HepG2 (cell line): ENCODE data around the gene TUBA4B. TPM values are rescaled to one million over a fixed set of nuclear protein-coding genes. Genes with fewer than 3 reads are reported as not detected.

Experiments used
- NCOA2 ChIP-seq: sonication (generic); formaldehyde crosslinking; IDR thresholded peaks from 2 replicates; pipeline ENCODE4 v1.8.0; 2022; ENCODE audit warnings: inconsistent platforms
- TEF ChIP-seq: sonication (generic); formaldehyde crosslinking; IDR thresholded peaks from 2 replicates; pipeline ENCODE4 v1.5.0; 2020; ENCODE audit warnings: missing genetic modification reagents
- ZBTB40 ChIP-seq, 2 experiments: fragments of 450-650 bp in 1 of 2; sonication (generic) in 1 of 2; formaldehyde crosslinking in 1 of 2; IDR thresholded peaks; 2 replicates each; pipeline versions ENCODE4 v1.6.1 to v1.8.0; 2016 to 2022; ENCODE audit warnings: antibody characterized with exemption in 1 of 2, mild to moderate bottlenecking in 1 of 2, missing genetic modification reagents in 1 of 2
- ZNF703 ChIP-seq: sonication (generic); formaldehyde crosslinking; IDR thresholded peaks from 2 replicates; pipeline ENCODE4 v1.5.1; 2020; ENCODE audit warnings: missing genetic modification reagents, mild to moderate bottlenecking, moderate library complexity, borderline replicate concordance
- polyA plus RNA-seq, 8 experiments: library from polyadenylated mRNA; depleted of rRNA in 3 of 8; stranded (reverse) in 7 of 8; unstranded in 1 of 8; fragments of >200 nt; fragmentation: Illumina TruSeq in 4 of 8; extraction: Trizol in 4 of 8; gene quantifications; 2 replicates each; pipeline versions ENCODE4 v1.2.1 to v1.2.3, GENCODE V29; 2011 to 2016; ENCODE audit warnings: low read depth in 4 of 8, missing spikeins in 1 of 8, mixed read lengths in 1 of 8; ENCODE audit not compliant: insufficient read depth in 1 of 8
- total RNA-seq, 5 experiments: library from RNA; depleted of rRNA; stranded (reverse); fragments of >200 nt; fragmentation: Illumina TruSeq; extraction: Trizol; gene quantifications; 2 replicates each; pipeline ENCODE4 v1.2.3, GENCODE V29; 2016; ENCODE audit warnings: low read depth in 1 of 5
- TF ChIP-seq, protein P1 (sequence below): sonication (generic); formaldehyde crosslinking; IDR thresholded peaks from 2 replicates; pipeline ENCODE4 v1.4.0; 2020; ENCODE audit warnings: mild to moderate bottlenecking, missing genetic modification reagents
- TF ChIP-seq, protein P2 (sequence below): sonication (generic); formaldehyde crosslinking; IDR thresholded peaks from 2 replicates; pipeline ENCODE4 v1.4.0; 2020; ENCODE audit warnings: missing genetic modification reagents

Gene TUBA4B
- total and polyA plus RNA-seq, 2 of the 13 experiments (the other 11 are each of a cell fraction or from before 2014, with no cell fraction given), result 0.18 to 0.22 TPM

DNA sequence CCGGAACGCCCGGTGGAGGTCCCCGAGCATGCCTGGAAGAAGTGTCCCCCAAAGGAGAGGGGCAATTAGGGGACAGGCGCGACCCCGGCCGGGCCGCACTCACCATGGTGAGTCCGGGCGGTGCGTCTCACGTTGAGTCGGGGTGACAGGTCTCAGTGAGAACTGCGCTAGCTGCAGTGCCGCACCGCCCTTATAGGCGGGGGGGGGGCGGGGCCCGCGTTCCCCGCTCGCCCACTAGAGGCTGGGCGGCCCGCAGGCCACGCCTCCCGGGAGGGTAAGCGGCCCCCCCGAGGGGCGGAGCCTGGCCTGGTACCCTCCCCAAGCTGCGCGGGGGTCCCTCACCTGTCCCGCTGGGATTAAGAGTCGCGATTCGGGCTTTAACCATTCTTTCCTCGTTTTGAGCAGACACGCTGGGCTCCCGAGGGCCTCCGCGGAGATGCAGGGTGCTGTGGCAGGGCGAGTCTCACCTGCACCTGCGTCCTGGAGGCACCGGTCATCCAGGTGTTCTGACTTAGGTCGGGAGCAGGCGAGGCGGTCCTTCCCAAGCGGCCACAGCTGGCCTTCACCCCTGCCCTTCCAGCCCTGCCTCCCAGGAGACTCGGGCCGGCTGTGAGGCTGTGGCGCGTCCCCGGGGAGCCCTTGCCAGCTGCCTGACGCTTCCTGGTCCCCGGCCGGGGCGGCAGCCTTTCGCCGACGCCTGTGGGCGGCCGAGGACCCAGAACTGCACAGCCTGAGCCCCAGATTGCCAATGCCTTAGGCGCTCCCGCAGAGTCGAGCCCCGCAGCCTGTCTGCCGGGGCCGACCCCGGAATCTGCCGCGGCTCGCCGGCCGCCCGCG lies 928 bp downstream of the TUBA4B start, which contains the start of gene TUBA4A (continued):
- TF ChIP-seq TEF (CRISPR knock-in tag) (no peak), ZNF703 (CRISPR knock-in tag) (peak; percentile 81; the same call in 1 of the 2 replicates), ZBTB40 (IDR thresholded peaks at IDR 0.05) (no peak), ZBTB40 (CRISPR knock-in tag; IDR thresholded peaks at IDR 0.05) (no peak), NCOA2 (CRISPR knock-in tag) (peak; percentile 5; the same call in 1 of the 2 replicates)
- TF ChIP-seq, protein P1, sequence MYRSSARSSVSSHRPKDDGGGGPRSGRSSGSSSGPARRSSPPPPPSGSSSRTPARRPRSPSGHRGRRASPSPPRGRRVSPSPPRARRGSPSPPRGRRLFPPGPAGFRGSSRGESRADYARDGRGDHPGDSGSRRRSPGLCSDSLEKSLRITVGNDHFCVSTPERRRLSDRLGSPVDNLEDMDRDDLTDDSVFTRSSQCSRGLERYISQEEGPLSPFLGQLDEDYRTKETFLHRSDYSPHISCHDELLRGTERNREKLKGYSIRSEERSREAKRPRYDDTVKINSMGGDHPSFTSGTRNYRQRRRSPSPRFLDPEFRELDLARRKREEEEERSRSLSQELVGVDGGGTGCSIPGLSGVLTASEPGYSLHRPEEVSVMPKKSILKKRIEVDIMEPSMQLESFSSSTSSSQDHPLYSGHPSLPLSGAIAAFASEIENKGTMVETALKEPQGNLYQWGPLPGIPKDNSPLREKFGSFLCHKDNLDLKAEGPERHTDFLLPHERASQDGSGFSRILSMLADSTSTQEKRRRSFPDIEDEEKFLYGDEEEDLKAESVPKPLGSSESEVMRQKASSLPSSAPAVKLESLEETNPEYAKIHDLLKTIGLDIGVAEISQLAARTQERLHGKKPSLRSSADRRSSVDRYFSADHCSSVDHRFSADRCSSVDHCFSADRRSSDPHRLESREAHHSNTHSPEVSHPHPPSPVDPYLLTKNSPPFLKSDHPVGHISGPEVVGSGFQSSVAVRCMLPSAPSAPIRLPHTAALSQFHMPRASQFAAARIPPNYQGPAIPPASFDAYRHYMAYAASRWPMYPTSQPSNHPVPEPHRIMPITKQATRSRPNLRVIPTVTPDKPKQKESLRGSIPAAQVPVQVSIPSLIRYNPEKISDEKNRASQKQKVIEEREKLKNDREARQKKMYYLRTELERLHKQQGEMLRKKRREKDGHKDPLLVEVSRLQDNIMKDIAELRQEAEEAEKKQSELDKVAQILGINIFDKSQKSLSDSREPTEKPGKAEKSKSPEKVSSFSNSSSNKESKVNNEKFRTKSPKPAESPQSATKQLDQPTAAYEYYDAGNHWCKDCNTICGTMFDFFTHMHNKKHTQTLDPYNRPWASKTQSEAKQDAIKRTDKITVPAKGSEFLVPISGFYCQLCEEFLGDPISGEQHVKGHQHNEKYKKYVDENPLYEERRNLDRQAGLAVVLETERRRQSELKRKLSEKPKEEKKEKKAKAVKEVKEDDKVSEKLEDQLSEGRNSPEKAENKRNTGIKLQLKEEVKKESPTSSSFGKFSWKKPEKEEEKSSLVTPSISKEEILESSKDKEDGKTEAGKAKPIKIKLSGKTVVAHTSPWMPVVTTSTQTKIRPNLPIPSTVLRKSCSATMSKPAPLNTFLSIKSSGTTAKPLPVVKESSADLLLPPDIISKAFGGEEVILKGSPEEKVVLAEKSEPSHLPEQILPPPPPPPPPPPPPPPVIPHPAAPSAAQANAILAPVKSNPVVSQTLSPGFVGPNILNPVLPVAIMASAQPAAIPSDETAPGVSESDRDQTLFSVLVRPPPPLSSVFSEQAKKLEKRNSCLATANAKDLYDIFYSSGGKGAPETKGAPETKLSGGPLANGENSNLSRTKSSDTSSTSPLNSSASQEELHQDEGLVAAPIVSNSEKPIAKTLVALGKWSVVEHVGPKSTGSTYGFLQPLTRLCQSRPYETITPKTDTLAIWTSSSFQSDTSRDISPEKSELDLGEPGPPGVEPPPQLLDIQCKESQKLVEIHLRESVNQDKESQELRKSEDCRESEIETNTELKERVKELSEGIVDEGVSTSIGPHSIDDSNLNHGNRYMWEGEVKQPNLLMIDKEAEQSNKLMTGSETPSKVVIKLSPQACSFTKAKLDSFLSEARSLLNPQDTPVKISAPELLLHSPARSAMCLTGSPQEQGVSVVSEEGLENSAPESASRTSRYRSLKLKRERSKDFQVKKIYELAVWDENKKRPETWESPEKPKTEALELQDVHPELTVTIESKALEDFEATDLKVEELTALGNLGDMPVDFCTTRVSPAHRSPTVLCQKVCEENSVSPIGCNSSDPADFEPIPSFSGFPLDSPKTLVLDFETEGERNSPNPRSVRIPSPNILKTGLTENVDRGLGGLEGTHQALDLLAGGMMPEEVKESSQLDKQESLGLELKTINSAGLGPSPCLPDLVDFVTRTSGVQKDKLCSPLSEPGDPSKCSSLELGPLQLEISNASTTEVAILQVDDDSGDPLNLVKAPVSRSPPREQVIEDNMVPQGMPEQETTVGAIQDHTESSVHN, result no peak
- TF ChIP-seq, protein P2, sequence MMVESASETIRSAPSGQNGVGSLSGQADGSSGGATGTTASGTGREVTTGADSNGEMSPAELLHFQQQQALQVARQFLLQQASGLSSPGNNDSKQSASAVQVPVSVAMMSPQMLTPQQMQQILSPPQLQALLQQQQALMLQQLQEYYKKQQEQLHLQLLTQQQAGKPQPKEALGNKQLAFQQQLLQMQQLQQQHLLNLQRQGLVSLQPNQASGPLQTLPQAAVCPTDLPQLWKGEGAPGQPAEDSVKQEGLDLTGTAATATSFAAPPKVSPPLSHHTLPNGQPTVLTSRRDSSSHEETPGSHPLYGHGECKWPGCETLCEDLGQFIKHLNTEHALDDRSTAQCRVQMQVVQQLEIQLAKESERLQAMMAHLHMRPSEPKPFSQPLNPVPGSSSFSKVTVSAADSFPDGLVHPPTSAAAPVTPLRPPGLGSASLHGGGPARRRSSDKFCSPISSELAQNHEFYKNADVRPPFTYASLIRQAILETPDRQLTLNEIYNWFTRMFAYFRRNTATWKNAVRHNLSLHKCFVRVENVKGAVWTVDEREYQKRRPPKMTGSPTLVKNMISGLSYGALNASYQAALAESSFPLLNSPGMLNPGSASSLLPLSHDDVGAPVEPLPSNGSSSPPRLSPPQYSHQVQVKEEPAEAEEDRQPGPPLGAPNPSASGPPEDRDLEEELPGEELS, result peak; percentile 45
